Epithelial cell of esophagus (primary cell): ENCODE data around the gene CEP350.

ENCODE experiments used
- DNase-seq: peaks from one replicate; pipeline ENCODE4 v3.0.0; 2010; ENCODE audit warnings: low read depth
- H3K4me3 ChIP-seq: 2 replicates; pipeline ENCODE4 v1.5.1; 2011; ENCODE audit warnings: mild to moderate bottlenecking, low read length, control low read depth
- TF ChIP-seq, protein P1 (sequence below): IDR thresholded peaks from 2 replicates; pipeline ENCODE4 v1.5.1; 2011; ENCODE audit warnings: low read depth, mild to moderate bottlenecking, low read length, control low read depth, inconsistent platforms; ENCODE audit not compliant: insufficient read depth; ENCODE audit errors: missing control alignments

Gene CEP350

DNA sequence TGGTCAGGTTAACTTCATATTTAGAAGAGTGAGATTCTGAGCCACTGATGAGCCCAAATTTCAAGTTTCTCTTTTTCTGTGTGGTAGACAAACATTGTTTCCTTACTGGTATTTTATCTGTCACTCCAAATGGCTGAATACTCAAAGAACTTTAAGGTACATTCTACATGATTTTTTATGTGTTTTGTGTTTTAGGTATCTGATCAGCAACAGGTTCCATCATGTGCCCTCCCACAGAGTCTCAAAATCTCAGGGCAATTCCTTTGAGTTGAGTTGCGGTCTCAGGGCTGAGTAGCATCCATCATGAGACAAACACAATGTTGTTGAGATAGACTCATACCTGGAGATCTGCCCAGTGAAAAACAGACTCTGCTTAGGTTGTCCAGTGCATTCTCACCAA, 14.7 kb upstream of the CEP350 start:
- no peak overlapping the region for H3K4me3 ChIP-seq
- no peak for DNase-seq
- TF ChIP-seq, protein P1, sequence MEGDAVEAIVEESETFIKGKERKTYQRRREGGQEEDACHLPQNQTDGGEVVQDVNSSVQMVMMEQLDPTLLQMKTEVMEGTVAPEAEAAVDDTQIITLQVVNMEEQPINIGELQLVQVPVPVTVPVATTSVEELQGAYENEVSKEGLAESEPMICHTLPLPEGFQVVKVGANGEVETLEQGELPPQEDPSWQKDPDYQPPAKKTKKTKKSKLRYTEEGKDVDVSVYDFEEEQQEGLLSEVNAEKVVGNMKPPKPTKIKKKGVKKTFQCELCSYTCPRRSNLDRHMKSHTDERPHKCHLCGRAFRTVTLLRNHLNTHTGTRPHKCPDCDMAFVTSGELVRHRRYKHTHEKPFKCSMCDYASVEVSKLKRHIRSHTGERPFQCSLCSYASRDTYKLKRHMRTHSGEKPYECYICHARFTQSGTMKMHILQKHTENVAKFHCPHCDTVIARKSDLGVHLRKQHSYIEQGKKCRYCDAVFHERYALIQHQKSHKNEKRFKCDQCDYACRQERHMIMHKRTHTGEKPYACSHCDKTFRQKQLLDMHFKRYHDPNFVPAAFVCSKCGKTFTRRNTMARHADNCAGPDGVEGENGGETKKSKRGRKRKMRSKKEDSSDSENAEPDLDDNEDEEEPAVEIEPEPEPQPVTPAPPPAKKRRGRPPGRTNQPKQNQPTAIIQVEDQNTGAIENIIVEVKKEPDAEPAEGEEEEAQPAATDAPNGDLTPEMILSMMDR: no peak

DNA sequence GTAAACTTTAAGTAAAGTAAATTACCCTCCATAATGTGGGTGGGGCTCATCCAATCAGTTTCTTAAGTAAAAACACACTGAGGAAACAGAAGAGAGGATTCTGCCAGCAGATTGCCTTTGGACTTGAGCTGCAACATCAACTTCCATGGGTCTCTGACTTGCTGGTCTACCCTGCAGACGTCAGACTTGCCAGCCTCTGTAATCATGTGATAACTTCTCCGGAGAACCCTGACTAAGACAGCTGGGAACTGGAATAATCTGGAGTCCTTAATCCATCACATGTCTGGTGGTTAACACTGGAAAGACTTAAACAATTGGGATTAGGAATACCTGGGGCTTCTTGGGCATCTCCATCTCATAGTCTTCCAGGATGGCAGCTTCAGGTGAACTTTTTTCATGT, 13.2 kb upstream of the CEP350 start:
- TF ChIP-seq, protein P1: no peak
- no peak for DNase-seq
- no peak overlapping the region for H3K4me3 ChIP-seq

DNA sequence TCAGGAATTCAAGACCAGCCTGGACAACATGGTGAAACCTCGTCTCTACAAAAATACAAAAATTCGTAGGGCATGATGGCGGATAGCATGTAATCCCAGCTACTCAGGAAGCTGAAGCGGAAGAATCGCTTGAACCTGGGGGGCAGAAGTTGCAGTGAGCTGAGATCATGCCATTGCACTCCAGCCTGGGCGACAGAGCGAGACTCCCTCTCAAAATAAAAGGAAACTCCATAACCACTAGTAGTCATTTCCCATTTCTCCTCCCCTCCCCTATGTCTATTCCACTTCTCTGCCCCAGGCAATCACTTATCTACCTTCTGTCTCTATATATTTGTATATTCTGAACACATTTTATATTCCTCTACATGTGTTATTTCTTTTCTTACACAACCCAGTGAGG, 4.0 kb upstream of the CEP350 start:
- no peak for DNase-seq
- TF ChIP-seq, protein P1: no peak
- no peak overlapping the region for H3K4me3 ChIP-seq

DNA sequence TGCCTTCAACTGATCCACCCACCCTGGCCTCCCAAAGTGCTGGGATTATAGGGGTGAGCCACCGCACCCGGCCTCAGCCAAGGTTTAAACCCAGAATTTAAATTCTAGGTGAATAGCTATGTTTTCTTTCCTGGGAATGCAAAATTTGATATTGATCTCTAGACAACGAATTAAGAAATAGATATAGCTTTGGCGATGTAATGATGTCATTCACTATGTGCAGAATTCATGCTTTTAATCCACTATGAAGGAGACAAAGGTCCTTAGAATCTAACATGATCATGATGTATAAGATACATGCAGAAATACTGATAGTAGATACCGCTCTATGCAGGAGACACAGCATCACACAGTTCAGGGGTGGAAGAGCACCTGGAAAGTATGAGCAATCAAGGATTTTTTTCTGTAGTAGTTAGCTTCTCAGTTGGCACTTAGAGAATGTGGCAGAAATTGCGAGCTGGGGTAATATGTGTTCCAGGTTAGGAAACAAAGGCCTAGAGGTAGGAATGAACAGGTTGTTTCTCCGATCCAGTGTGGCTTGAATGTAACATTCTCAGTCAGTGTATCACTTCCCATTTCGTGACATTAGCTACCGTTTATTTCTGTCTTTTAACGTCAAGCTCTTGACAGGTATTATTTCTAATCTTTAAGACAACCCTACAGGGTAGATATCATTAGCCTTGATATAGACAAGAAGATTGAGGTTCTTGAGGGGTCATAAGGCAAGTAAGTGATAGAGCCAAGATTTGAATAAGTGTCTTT, 3.0 kb upstream of the CEP350 start:
- TF ChIP-seq, protein P1: no peak
- no peak overlapping the region for H3K4me3 ChIP-seq

DNA sequence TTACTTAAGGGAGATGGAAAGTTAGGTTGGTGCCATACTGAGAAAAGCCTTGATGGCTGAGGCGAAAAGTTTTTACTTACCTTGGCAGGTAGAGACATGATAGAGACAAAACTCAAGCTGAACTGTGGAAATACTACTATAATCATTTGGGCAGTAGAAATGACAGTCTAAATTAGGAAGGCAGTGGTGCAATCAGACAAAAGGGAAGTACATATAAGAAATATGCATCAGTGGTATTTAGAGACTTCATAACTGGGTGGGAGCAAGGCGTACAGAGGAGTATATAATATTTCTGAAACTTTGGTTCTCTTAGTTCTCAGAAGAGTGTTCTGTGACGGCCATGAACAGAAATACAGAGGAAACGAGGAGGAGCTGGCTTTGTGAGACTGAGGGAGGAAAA, 2.4 kb upstream of the CEP350 start:
- TF ChIP-seq, protein P1: no peak
- no peak for DNase-seq
- H3K4me3 ChIP-seq: no peak overlapping the region

More for the DNA sequence above, 3.0 kb upstream of the CEP350 start:
- DNase-seq: no peak

DNA sequence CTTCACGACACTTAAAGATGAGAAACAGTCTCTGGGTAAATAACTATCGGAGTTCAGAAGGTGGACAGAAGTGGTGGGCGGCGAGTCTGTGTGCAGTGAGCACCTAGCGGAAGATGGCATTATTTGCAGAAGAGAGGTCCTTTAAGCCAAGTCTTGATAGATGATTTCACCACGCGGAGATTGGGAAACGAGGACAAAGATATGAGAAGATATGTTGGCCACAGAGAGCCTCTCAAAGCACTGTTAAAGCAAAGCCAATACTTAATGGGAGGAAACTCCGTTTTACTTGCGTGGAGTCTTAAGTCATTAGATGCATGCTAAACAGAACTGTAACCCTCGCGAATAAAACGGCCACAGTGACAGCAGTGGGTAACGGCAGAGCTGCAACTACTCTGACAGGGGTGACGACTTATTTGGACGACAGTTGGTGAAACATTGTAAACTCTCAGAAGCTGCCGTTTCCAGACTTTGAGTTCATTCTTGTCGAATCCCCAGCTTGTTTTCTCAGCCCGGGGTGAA, 577 bp upstream of the CEP350 start:
- peak overlapping the region; percentile 82 for H3K4me3 ChIP-seq
- TF ChIP-seq, protein P1: peak; percentile 28
- DNase-seq: peak; percentile 59

DNA sequence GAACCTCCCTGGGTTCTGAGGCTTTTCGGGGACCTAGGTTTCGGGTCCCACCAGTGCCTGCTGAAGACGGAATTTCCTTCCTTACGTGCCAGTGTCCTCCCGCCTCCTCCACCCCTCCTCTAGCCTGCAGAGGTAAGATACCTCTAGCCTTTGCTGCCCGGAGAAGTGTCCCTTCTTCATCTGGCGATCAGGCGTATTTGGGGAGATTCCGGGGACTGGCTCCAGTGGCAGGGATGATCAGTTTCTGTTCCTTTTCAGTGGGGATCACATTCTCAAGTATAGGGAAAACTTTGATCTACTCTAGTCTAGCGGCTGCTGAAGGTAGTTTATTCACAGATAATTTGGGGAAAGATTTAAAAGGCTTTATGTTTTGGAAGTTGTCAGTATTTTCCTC, 674 bp downstream of the CEP350 start:
- H3K4me3 ChIP-seq: peak overlapping the region; percentile 82
- TF ChIP-seq, protein P1: no peak
- no peak for DNase-seq
